COLO668 (cell line): Measurements from ENCODE around the gene DNASE1L2.

Source experiments
- DNase-seq: peaks from one replicate; lab custom pipeline; 2025; ENCODE audit not compliant: unreplicated experiment; lab: John Stamatoyannopoulos, UW

The DNASE1L2 gene

GRCh38 chr16:2284001-2284770 is 47.9 kb downstream of the DNASE1L2 start:
- DNase-seq = no peak

DNA sequence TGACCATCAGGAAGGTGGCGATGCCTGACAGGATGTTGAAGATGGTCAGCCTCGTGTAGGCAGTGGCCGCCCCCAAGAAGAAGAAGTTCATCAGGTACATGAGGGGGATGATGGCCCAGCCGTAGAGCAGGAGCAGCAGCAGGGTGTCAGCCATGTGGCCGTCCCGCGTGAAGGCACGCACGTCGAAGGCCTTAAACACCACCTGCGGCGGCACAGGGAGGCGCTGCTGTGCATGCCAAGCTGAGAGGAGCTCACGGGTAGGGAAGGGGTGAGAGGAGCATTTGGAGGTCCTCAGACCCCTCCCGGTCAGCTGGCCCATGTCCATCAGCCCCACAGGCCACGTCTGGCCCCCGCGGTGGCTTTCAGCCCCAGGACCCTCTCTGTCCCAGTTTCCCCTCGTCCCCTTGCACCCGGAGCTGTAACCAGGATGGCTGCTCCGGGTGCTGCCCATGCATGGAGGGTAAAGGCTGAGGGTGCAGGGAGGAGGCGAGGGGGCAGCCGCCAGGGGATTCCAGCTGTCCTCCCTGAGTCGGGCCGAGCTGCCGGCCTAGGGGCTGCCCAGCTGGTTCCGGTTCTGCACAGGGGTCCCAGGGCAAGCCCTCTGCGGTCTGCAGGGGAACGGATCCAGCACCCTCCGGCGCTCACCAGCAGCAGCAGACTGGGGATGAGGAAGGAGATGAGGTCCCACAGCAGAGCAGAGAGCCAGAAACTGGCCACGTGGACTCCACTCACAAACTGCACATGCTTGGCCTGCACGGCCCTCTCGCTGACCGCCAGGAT is 48.7 kb downstream of the DNASE1L2 start:
- DNase-seq = no peak

- DNase-seq = no peak
Observed at GRCh38 chr16:2285731-2286191, 49.5 kb downstream of the DNASE1L2 start.

GRCh38 chr16:2286550-2286949 is 50.3 kb downstream of the DNASE1L2 start:
- DNase-seq = no peak

- no peak for DNase-seq
Observed at GRCh38 chr16:2287916-2288547, 51.8 kb downstream of the DNASE1L2 start.
